WERI-Rb-1 (cell line): ENCODE results near the gene PDCL3.

ENCODE experiments used
- DNase-seq: peaks from one replicate; pipeline ENCODE4 v3.0.0-alpha.2; 2020
- H3K27ac ChIP-seq: fragments of 250-450 bp; sonication (Bioruptor Pico); 2 replicates; pipeline ENCODE4 v1.5.1; 2020; ENCODE audit warnings: mild to moderate bottlenecking, moderate library complexity
- H3K27me3 ChIP-seq: fragments of 250-450 bp; sonication (Bioruptor Pico); 2 replicates; pipeline ENCODE4 v1.5.1; 2021; ENCODE audit warnings: mild to moderate bottlenecking, low read depth, moderate library complexity; ENCODE audit not compliant: insufficient read depth, severe bottlenecking
- H3K36me3 ChIP-seq: fragments of 250-450 bp; sonication (Bioruptor Pico); 2 replicates; pipeline ENCODE4 v1.5.1; 2020; ENCODE audit warnings: mild to moderate bottlenecking, moderate library complexity
- H3K4me3 ChIP-seq: 2 replicates; pipeline ENCODE4 v1.5.1; 2011; ENCODE audit warnings: low read depth, mild to moderate bottlenecking, control low read depth, low read length
- H3K9me3 ChIP-seq: fragments of 250-450 bp; sonication (Bioruptor Pico); 2 replicates; pipeline ENCODE4 v1.5.1; 2021; ENCODE audit warnings: mild to moderate bottlenecking, moderate library complexity; ENCODE audit not compliant: severe bottlenecking
- TF ChIP-seq, protein P1 (sequence below): IDR thresholded peaks from 2 replicates; pipeline ENCODE4 v1.5.1; 2011; ENCODE audit warnings: low read depth, mild to moderate bottlenecking, control low read depth, inconsistent platforms, low read length

Gene PDCL3

GRCh38 chr2:100546469-100546868, 16.3 kb upstream of the PDCL3 start:
- Histone ChIP-seq H3K36me3 (no peaks in the 10 kb centered on the region), H3K4me3 (no peak overlapping the region), H3K9me3 (no peaks in the 10 kb centered on the region), H3K27ac (no peak overlapping the region), H3K27me3 (no peaks in the 10 kb centered on the region)
- no peak for DNase-seq
- TF ChIP-seq, protein P1, sequence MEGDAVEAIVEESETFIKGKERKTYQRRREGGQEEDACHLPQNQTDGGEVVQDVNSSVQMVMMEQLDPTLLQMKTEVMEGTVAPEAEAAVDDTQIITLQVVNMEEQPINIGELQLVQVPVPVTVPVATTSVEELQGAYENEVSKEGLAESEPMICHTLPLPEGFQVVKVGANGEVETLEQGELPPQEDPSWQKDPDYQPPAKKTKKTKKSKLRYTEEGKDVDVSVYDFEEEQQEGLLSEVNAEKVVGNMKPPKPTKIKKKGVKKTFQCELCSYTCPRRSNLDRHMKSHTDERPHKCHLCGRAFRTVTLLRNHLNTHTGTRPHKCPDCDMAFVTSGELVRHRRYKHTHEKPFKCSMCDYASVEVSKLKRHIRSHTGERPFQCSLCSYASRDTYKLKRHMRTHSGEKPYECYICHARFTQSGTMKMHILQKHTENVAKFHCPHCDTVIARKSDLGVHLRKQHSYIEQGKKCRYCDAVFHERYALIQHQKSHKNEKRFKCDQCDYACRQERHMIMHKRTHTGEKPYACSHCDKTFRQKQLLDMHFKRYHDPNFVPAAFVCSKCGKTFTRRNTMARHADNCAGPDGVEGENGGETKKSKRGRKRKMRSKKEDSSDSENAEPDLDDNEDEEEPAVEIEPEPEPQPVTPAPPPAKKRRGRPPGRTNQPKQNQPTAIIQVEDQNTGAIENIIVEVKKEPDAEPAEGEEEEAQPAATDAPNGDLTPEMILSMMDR: no peak

DNA sequence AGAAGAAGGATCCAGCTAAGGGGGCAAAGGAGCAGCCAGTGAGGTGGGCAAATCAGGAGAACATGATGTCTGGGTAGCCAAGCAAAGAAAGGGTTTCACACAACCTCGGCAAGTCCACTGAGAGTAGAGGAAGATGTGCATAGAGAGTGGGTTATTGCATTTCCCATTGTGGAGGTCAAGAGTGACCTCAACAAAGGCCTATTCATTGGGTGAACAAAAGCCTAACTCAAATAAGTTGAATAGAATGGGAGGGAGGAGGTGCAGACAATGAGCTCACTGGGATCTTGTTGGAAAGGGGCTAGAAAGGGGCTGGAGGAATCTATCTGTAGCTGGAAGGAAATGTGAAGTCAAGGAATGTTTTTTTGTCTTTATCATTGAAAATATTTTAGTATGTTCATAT, 14.0 kb upstream of the PDCL3 start:
- no peaks in the 10 kb centered on the region for H3K27me3 ChIP-seq
- no peak overlapping the region for H3K27ac ChIP-seq
- no peak for DNase-seq
- H3K4me3 ChIP-seq: no peak overlapping the region
- no peaks in the 10 kb centered on the region for H3K9me3 ChIP-seq
- TF ChIP-seq, protein P1: no peak
- H3K36me3 ChIP-seq: no peaks in the 10 kb centered on the region

DNA sequence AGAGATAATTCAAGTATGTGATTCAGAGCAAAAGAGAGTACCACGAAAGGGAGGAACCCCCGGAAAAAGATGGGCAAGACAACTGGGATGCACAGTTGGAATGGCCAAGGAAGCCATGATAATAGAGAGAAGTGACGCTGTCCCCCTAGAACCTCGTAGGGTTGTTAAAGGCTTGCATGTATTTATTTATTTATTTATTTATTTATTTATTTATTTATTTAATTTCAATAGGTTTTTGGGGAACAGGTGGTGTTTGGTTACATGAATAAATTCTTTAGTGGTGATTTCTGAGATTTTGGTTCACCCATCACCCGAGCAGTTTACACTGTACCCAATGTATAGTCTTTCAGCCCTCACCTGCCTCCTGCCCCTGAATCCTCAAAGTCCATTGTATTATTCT, 11.5 kb upstream of the PDCL3 start:
- DNase-seq: no peak
- no peaks in the 10 kb centered on the region for H3K9me3 ChIP-seq
- no peaks in the 10 kb centered on the region for H3K36me3 ChIP-seq
- no peak overlapping the region for H3K4me3 ChIP-seq
- TF ChIP-seq, protein P1: no peak
- H3K27ac ChIP-seq: no peak overlapping the region
- no peaks in the 10 kb centered on the region for H3K27me3 ChIP-seq

GRCh38 chr2:100554798-100555407, 7.9 kb upstream of the PDCL3 start:
- no peaks in the 10 kb centered on the region for H3K36me3 ChIP-seq
- H3K27ac ChIP-seq: no peak overlapping the region
- no peak for DNase-seq
- TF ChIP-seq, protein P1: no peak
- no peaks in the 10 kb centered on the region for H3K9me3 ChIP-seq
- no peak overlapping the region for H3K4me3 ChIP-seq
- H3K27me3 ChIP-seq: no peaks in the 10 kb centered on the region

- TF ChIP-seq, protein P1: no peak
- no peaks in the 10 kb centered on the region for H3K9me3 ChIP-seq
Measured at GRCh38 chr2:100556746-100557145, 6.0 kb upstream of the PDCL3 start.

GRCh38 chr2:100560216-100560830, 2.5 kb upstream of the PDCL3 start:
- TF ChIP-seq, protein P1: no peak
- Histone ChIP-seq H3K27ac (no peak overlapping the region), H3K27me3 (no peaks in the 10 kb centered on the region), H3K36me3 (no peaks in the 10 kb centered on the region), H3K9me3 (no peaks in the 10 kb centered on the region), H3K4me3 (no peak overlapping the region)
- no peak for DNase-seq

More at GRCh38 chr2:100556746-100557145, 6.0 kb upstream of the PDCL3 start:
- Histone ChIP-seq H3K27me3 (no peaks in the 10 kb centered on the region), H3K36me3 (no peaks in the 10 kb centered on the region), H3K4me3 (no peak overlapping the region), H3K27ac (no peak overlapping the region)
- no peak for DNase-seq
